ENCODE data around the gene KRT7. TPM values are rescaled to one million over a fixed set of nuclear protein-coding genes. Genes with fewer than 3 reads are reported as not detected.

Gene KRT7
- total RNA-seq, 2 experiments from 2014 or later: 8.5 to 8.9 TPM

GRCh38 chr12:52203079-52203921 lies 29.7 kb upstream of the KRT7 start:
- DNase-seq (peak; percentile 20), ATAC-seq (ENCODE audit: low read depth) (no peak)
- no peak overlapping the region for H3K4me3 Mint-ChIP-seq
- POLR2A ChIA-PET: no interaction called here
- H3K27me3 Mint-ChIP-seq: peaks cover 20% of the 10 kb centered on the region
- H3K4me1 Mint-ChIP-seq: peaks cover 1% of the 10 kb centered on the region
- H3K9me3 Mint-ChIP-seq: no peaks in the 10 kb centered on the region
- no peak overlapping the region for H3K27ac Mint-ChIP-seq
- no peaks in the 10 kb centered on the region for H3K36me3 Mint-ChIP-seq

DNA sequence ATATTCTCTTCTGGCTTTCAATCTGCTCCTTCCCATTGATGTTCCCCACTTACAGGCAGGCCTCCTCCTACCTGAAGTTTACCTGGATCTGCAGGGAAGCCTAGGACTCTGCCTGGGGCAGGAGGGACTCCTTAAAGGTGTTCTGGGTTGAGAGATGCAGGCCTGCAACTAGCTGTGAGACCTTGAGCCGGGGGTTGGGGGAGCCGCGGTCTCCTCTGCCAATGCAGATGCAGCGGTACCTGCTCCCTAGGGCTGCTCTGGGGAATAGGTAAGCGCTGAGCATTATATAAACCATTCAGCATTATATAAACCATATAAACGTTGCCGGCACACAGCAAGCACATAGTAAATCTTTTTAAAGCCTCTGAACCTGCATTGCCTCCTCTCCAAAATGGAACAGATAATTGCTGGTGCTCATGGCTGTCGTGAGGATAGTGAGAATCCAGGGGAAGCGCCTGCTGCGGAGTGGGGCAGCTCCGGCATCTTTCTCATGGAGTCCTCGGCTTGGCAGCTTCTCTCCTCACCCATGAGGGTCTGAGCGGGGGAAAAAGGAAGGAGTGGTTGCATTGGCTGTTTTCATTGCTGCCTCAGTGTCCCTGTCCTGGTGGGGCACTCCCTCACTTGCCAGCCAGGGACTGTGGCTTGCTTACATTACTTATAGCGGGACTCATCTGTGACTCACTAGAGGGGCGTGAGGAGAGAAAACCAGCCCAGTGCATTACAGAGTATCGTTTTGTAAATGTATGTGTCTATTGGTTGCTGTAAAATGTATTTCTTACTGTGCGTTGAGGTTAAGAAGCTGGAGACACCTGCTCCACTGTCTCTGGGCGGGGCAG lies 28.7 kb upstream of the KRT7 start:
- no peak for ATAC-seq (ENCODE audit: low read depth)
- Mint-ChIP-seq H3K36me3 (no peaks in the 10 kb centered on the region), H3K27me3 (peaks cover 20% of the 10 kb centered on the region), H3K4me3 (no peak overlapping the region), H3K27ac (no peak overlapping the region), H3K4me1 (peaks cover 1% of the 10 kb centered on the region), H3K9me3 (no peaks in the 10 kb centered on the region)
- POLR2A ChIA-PET: no interaction called here
- DNase-seq: peak; percentile 10

DNA sequence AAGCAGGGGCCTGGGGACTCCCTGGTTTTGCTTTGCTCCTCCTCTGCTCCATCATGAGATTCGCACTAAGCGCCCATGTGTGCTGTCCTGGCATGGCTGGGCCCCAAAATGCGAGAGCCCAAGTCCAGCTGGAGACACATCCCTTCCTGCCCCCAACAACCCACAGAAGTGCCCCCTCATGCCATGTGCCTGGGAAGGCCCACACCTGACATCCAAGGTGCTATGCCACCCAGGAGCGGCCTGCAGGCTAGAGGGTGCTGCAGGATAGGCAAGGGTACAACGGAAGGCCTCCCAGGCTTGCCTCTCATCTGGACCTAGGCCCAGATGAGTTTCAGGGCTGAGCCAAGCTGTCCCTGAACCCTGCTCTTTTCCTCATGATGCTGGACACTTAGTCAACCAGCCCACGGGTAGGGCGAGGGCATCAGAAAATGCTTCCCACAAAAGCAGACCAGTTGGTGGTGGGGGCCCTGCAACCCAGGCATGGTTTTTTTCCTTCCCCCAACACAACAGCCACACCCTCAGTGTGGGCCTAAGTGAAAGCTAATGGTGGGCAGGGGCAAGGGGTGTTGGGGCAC lies 28.0 kb upstream of the KRT7 start:
- Mint-ChIP-seq H3K36me3 (no peaks in the 10 kb centered on the region), H3K27ac (no peak overlapping the region), H3K4me1 (peaks cover 1% of the 10 kb centered on the region), H3K9me3 (no peaks in the 10 kb centered on the region), H3K27me3 (peaks cover 24% of the 10 kb centered on the region), H3K4me3 (no peak overlapping the region)
- no peak for ATAC-seq (ENCODE audit: low read depth)
- DNase-seq: peak; percentile 15
- POLR2A ChIA-PET: no interaction called here

DNA sequence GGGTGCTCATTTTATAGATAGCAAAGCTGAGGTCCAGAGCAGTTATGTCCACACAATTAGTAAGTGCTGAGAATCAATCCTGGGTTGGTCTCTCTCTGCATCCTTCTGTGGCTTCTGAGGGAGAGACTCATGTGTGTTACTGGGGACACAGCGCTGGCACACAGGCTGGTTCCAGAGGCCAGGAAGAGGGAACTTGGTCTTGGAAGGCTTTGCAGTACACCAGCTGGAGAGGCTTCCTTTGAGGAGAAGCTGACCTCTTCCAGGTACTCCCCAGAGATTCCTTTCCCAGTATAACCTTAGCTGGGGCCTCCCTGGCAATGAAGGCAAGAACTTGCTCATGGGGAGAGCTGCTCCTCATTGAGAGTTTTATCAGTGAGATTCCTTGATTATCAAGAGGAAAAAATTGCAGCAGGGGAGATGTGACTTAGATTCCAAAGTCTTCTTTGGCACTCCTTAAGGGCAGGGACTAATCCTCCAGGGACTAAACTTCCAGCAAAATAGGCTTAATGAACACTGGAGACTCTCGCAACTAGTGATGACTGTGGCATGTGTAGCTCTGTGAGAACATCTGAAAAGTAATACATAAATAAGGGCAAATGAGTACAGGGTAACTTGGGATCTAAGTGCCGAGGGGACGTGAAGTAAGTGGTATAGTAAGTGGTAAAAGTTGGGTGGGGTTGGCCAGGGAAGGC lies 27.3 kb upstream of the KRT7 start:
- Mint-ChIP-seq H3K27me3 (peaks cover 23% of the 10 kb centered on the region), H3K36me3 (no peaks in the 10 kb centered on the region), H3K4me3 (no peak overlapping the region), H3K4me1 (peaks cover 1% of the 10 kb centered on the region), H3K9me3 (no peaks in the 10 kb centered on the region), H3K27ac (peak overlapping the region; percentile 57)
- ATAC-seq (ENCODE audit: low read depth) (no peak), DNase-seq (peak; percentile 5)
- POLR2A ChIA-PET: interaction anchor here (0.5 kb wide), 1 partner anchor 82 kb away, joined by 6 read pairs; no protein-coding TSS in a partner anchor

DNA sequence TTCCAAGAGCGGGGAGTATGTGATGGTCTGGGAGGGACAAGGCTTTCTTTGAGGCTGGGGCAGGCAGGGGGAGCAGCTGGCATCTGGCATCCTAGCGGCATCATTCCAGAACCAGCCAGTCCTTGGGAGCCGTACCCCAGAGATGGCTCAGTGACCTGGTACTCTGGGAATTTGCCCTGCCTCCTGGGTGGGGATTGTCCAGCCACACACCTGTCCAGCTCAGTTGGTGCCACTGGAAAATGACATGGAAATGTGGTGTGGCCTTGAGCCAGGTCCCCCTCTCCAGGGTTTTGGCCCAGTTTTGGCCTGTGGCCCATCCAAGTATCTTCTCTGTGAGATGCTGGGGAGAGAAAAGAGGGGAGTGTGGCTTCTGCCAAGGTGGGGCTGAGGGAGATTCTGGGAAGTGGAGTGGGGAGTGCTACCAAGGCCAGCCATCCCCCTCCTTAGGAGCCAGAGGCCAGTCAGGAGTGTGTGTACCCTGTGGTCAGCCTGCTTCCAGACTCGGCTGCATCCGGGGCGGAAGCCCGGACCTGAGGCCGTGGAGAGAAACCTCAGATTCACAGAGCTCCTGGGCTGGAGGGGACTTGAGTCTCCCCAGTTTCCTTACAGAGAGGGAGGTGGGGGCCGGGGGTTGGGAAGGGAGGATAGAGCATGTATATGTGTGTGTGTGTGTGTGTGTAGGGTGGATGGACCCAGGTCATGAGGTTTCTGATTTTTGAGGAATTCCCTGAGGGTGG lies 26.6 kb upstream of the KRT7 start:
- no peaks in the 10 kb centered on the region for H3K36me3 Mint-ChIP-seq
- peaks cover 20% of the 10 kb centered on the region for H3K27me3 Mint-ChIP-seq
- no peaks in the 10 kb centered on the region for H3K9me3 Mint-ChIP-seq
- peaks cover 1% of the 10 kb centered on the region for H3K4me1 Mint-ChIP-seq
- DNase-seq (peak; percentile 18), ATAC-seq (ENCODE audit: low read depth) (no peak)
- no peak overlapping the region for H3K4me3 Mint-ChIP-seq
- peak overlapping the region; percentile 26 for H3K27ac Mint-ChIP-seq
- POLR2A ChIA-PET: interaction anchor here (0.5 kb wide), 1 partner anchor 83 kb away, joined by 6 read pairs; no protein-coding TSS in a partner anchor

DNA sequence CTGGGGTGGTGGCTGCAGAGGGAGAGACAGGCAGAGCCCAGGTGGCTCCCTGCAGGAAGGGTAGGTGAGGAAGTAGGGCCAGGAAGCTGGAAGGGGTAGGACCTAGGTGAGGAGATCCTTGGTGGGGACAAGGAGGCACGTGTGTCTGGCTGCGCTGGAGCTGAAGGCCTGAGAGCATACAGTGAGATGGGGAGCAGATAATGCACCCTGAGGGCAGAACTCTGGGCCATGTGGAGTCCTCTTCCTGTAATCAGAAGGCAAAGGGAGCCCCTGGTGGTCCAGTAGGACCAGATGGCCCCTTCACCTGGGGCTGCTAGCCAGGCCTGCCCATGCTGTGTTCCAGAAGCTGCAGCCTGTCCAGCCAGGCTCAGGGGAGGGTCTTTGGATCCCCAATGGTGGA lies 25.9 kb upstream of the KRT7 start:
- H3K9me3 Mint-ChIP-seq: no peaks in the 10 kb centered on the region
- ATAC-seq (ENCODE audit: low read depth): no peak
- H3K4me3 Mint-ChIP-seq: no peak overlapping the region
- no peaks in the 10 kb centered on the region for H3K36me3 Mint-ChIP-seq
- peak overlapping the region; percentile 26 for H3K27ac Mint-ChIP-seq
- peak; percentile 18 for DNase-seq
- H3K27me3 Mint-ChIP-seq: peaks cover 19% of the 10 kb centered on the region
- peaks cover 1% of the 10 kb centered on the region for H3K4me1 Mint-ChIP-seq
- POLR2A ChIA-PET: no interaction called here

DNA sequence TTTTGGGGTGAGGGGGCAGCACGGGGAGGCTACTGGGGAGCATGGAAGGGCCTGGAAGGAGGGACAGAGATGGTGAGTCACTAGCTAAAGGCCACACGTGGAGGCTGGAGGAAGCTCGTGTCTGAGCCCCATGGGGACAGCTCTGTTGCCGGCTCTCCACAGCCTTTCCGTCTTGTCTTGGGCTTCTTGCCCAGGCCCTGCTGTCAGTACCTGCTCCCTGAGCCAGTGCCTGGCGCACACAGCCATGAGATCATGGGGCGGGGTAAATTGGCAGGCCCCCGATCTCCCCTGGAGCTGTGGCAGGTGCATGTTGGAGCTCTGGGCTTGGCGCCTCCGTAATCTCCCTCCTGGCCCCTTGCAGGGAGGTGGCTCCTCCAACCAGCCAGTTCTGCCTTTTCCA lies 25.1 kb upstream of the KRT7 start:
- H3K36me3 Mint-ChIP-seq: no peaks in the 10 kb centered on the region

DNA sequence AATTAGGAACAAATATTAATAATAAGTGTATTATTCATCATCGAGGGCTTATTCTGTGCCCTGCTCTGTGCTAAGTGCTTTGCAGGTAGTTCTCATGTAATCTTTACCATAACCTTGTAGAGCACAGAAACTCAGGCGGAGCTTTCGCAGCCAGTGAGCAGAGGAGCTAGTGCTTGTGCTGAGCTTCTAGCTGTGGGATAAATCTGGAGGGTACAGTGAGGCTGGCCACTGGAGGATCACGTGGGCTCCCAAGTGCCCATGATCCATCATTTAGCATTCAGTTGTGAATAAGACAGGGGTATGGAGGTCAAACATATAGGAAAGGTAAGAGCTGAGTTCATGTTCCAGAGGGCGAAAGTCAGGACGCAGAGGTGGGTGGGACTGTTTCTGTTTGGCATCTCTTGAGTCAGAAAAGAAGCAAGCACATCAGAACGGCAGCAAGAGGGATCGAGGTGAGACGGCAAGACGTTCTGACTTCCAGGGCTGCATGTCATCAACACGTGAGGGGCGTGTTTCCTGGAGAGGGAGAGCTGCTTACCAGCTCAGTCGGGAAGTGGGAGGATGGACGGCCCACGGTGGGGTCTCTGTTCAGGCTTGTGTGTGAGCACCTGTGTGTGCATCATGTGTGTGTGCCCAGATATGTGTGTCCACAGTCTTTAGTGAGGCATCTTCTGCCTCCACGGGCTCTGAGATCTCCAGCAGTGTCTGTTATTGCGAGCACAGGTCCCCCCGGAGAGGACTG lies 24.4 kb upstream of the KRT7 start:
- Mint-ChIP-seq H3K27me3 (peaks cover 23% of the 10 kb centered on the region), H3K4me1 (no peaks in the 10 kb centered on the region), H3K27ac (no peak overlapping the region), H3K4me3 (no peak overlapping the region), H3K9me3 (no peaks in the 10 kb centered on the region), H3K36me3 (no peaks in the 10 kb centered on the region)
- ATAC-seq (ENCODE audit: low read depth) (no peak), DNase-seq (peak; percentile 23)
- POLR2A ChIA-PET: no interaction called here

More for the DNA sequence above, 25.1 kb upstream of the KRT7 start:
- POLR2A ChIA-PET: no interaction called here
- H3K27me3 Mint-ChIP-seq: peaks cover 19% of the 10 kb centered on the region
- H3K4me3 Mint-ChIP-seq: no peak overlapping the region
- H3K27ac Mint-ChIP-seq: no peak overlapping the region
- peaks cover 1% of the 10 kb centered on the region for H3K4me1 Mint-ChIP-seq
- DNase-seq: peak; percentile 23
- ATAC-seq (ENCODE audit: low read depth): no peak
- H3K9me3 Mint-ChIP-seq: no peaks in the 10 kb centered on the region

DNA sequence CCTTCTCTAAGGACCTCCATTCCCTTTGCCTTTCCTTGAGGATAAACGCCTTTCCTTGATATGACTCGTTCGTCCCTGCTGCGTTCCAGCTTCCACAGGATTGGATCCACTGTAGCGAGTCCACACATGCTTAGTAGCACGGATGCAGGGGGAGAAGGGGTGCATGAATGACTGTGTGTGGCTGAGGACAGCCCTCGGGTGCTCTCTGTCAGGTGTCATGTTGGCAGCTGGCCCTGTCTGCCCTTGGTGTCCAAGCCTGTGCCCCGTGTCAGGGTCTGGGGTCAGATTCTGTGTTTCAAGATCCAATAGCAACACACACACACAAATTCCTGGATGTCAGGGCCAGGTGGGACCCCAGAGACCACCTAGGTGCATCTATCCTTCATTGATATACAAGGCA lies 23.7 kb upstream of the KRT7 start:
- no peak for ATAC-seq (ENCODE audit: low read depth)
- Mint-ChIP-seq H3K9me3 (no peaks in the 10 kb centered on the region), H3K27me3 (peaks cover 23% of the 10 kb centered on the region), H3K36me3 (no peaks in the 10 kb centered on the region), H3K4me1 (no peaks in the 10 kb centered on the region), H3K27ac (no peak overlapping the region), H3K4me3 (no peak overlapping the region)
- peak; percentile 20 for DNase-seq
- POLR2A ChIA-PET: no interaction called here

- no peak overlapping the region for H3K4me3 Mint-ChIP-seq
- H3K4me1 Mint-ChIP-seq: no peaks in the 10 kb centered on the region
- no peak overlapping the region for H3K27ac Mint-ChIP-seq
- DNase-seq: peak; percentile 2
- POLR2A ChIA-PET: no interaction called here
- H3K27me3 Mint-ChIP-seq: peaks cover 24% of the 10 kb centered on the region
- ATAC-seq (ENCODE audit: low read depth): no peak
- H3K36me3 Mint-ChIP-seq: no peaks in the 10 kb centered on the region
- H3K9me3 Mint-ChIP-seq: no peaks in the 10 kb centered on the region
These were observed 22.7 kb upstream of the KRT7 start for GRCh38 chr12:52210186-52210924.

DNA sequence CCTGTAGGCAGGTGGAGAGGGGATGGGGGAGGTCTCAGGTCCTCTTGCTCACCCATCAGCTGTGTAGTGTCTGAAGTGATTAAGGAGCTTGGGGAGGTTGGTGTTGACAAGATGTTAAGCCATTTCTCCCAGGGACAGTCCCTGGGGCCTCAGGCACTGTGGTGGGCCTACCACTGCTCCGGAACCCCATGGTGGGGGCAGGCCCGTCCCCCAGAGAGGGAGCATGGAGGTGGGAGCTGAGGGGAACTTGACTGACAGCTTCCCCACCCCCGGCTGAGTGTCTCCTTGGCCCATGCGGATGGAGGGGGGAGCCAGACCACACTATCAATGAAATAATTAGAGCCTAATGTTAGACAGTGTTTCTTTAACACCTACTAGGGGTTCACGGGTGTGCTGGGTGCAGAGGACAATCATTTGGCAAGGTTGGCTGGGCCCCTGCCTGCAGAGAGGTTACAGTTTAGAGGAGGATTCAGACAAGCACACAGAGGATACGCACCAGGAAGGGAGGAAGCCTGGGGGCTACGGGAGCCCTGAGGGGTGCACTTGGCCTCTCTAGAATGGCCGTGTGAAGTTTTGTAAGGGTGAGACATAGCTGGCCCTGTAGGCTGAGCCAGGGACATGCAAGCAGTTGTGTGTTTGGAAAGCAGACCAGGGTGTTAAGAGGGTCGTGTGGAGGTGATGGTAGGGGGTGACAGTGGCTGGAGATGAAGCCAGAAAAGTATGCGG lies 22.0 kb upstream of the KRT7 start:
- no peak for ATAC-seq (ENCODE audit: low read depth)

More for the DNA sequence above, 22.0 kb upstream of the KRT7 start:
- Mint-ChIP-seq H3K27me3 (peaks cover 27% of the 10 kb centered on the region), H3K9me3 (no peaks in the 10 kb centered on the region), H3K36me3 (no peaks in the 10 kb centered on the region), H3K4me3 (no peak overlapping the region), H3K27ac (no peak overlapping the region), H3K4me1 (no peaks in the 10 kb centered on the region)
- POLR2A ChIA-PET: interaction anchor here (0.6 kb wide), 1 partner anchor 46 kb away, joined by 3 read pairs; no protein-coding TSS in a partner anchor
- DNase-seq: peak; percentile 21

Measured in activated naive CD8-positive, alpha-beta T cell treated with anti-CD3 and anti-CD28 coated beads, Interleukin-2, amount 10 ng/mL, durations not matched to agents 7 days and 5 days (primary cell).